HepG2 (cell line): ENCODE results near the gene TPCN2. TPM values are rescaled to one million over a fixed set of nuclear protein-coding genes. Genes with fewer than 3 reads are reported as not detected.
A peak's percentile ranks its signal among the peaks of the same experiment; 100 is the strongest.

Source experiments
- ARID2 ChIP-seq: sonication (generic); formaldehyde crosslinking; IDR thresholded peaks from 2 replicates; pipeline ENCODE4 v1.8.1; 2022; ENCODE audit warnings: mild to moderate bottlenecking, missing genetic modification reagents, borderline replicate concordance
- HOXA3 ChIP-seq: sonication (generic); formaldehyde crosslinking; IDR thresholded peaks from 2 replicates; pipeline ENCODE4 v1.5.0; 2020; ENCODE audit warnings: missing genetic modification reagents
- HOXD1 ChIP-seq: sonication (generic); formaldehyde crosslinking; IDR thresholded peaks from 2 replicates; pipeline ENCODE4 v1.5.0; 2020; ENCODE audit warnings: missing genetic modification reagents
- PHF5A ChIP-seq: IDR thresholded peaks from one replicate; pipeline ENCODE4 v1.6.1; 2018; ENCODE audit warnings: low read depth, missing genetic modification reagents; ENCODE audit not compliant: unreplicated experiment
- RBM39 ChIP-seq: fragments of 200-400 bp; formaldehyde crosslinking; IDR thresholded peaks from one replicate; pipeline ENCODE4 v1.6.1; 2018; ENCODE audit warnings: antibody characterized with exemption, mild to moderate bottlenecking, low read depth, low read length; ENCODE audit not compliant: poor library complexity, severe bottlenecking
- TBX2 ChIP-seq: sonication (generic); formaldehyde crosslinking; IDR thresholded peaks from 2 replicates; pipeline ENCODE4 v1.5.0; 2020; ENCODE audit warnings: missing genetic modification reagents, mild to moderate bottlenecking, borderline replicate concordance
- TOPORS ChIP-seq: sonication (generic); formaldehyde crosslinking; IDR thresholded peaks from 2 replicates; pipeline ENCODE4 v1.8.0; 2023; ENCODE audit warnings: mild to moderate bottlenecking, missing genetic modification reagents
- ZFP90 ChIP-seq: sonication (generic); formaldehyde crosslinking; IDR thresholded peaks from 2 replicates; pipeline ENCODE4 v1.8.0; 2022; ENCODE audit warnings: missing genetic modification reagents, mild to moderate bottlenecking, inconsistent platforms, borderline replicate concordance
- ZNF263 ChIP-seq: sonication (generic); formaldehyde crosslinking; IDR thresholded peaks from 2 replicates; pipeline ENCODE4 v1.4.0; 2020; ENCODE audit warnings: missing genetic modification reagents
- ZNF264 ChIP-seq: sonication (generic); formaldehyde crosslinking; IDR thresholded peaks from 2 replicates; pipeline ENCODE4 v1.4.0; 2020; ENCODE audit warnings: missing genetic modification reagents
- ZNF546 ChIP-seq: sonication (generic); formaldehyde crosslinking; conservative IDR thresholded peaks from 2 replicates; pipeline ENCODE4 v1.8.1; 2023; ENCODE audit warnings: mild to moderate bottlenecking, missing genetic modification reagents
- ZNF547 ChIP-seq: sonication (generic); formaldehyde crosslinking; IDR thresholded peaks from 2 replicates; pipeline ENCODE4 v1.5.1; 2020; ENCODE audit warnings: mild to moderate bottlenecking, missing genetic modification reagents
- ZNF790 ChIP-seq: sonication (generic); formaldehyde crosslinking; IDR thresholded peaks from 2 replicates; pipeline ENCODE4 v1.8.0; 2022; ENCODE audit warnings: missing genetic modification reagents, mild to moderate bottlenecking, borderline replicate concordance
- ZNF83 ChIP-seq: sonication (generic); formaldehyde crosslinking; IDR thresholded peaks from 2 replicates; pipeline ENCODE4 v1.4.0; 2020; ENCODE audit warnings: missing genetic modification reagents, mild to moderate bottlenecking, borderline replicate concordance
- ZSCAN20 ChIP-seq: sonication (generic); formaldehyde crosslinking; IDR thresholded peaks from 2 replicates; pipeline ENCODE4 v1.4.0; 2020; ENCODE audit warnings: missing genetic modification reagents, mild to moderate bottlenecking, borderline replicate concordance
- polyA plus RNA-seq, 8 experiments: library from polyadenylated mRNA; depleted of rRNA in 3 of 8; stranded (reverse) in 7 of 8; unstranded in 1 of 8; fragments of >200 nt; fragmentation: Illumina TruSeq in 4 of 8; extraction: Trizol in 4 of 8; gene quantifications; 2 replicates each; pipeline versions ENCODE4 v1.2.1 to v1.2.3, GENCODE V29; 2011 to 2016; ENCODE audit warnings: low read depth in 4 of 8, missing spikeins in 1 of 8, mixed read lengths in 1 of 8; ENCODE audit not compliant: insufficient read depth in 1 of 8
- total RNA-seq, 5 experiments: library from RNA; depleted of rRNA; stranded (reverse); fragments of >200 nt; fragmentation: Illumina TruSeq; extraction: Trizol; gene quantifications; 2 replicates each; pipeline ENCODE4 v1.2.3, GENCODE V29; 2016; ENCODE audit warnings: low read depth in 1 of 5
- TF ChIP-seq, protein P1 (sequence below), 2 experiments: sonication (generic) in 1 of 2; formaldehyde crosslinking in 1 of 2; IDR thresholded peaks; 2 replicates each; pipeline versions ENCODE4 v1.4.0 to v1.6.1; 2018 to 2020; ENCODE audit warnings: missing genetic modification reagents in 2 of 2, borderline replicate concordance in 1 of 2, low read depth in 1 of 2, mild to moderate bottlenecking in 1 of 2, missing biosample characterization in 1 of 2
- TF ChIP-seq, protein P2 (sequence below): IDR thresholded peaks from 2 replicates; pipeline ENCODE4 v1.6.1; 2012; ENCODE audit warnings: inconsistent platforms
- TF ChIP-seq, protein P3 (sequence below): sonication (generic); formaldehyde crosslinking; IDR thresholded peaks from 2 replicates; pipeline ENCODE4 v1.4.0; 2020; ENCODE audit warnings: missing genetic modification reagents
- TF ChIP-seq, protein P4 (sequence below): sonication (generic); formaldehyde crosslinking; IDR thresholded peaks from 2 replicates; pipeline ENCODE4 v1.4.0; 2020; ENCODE audit warnings: missing genetic modification reagents
- TF ChIP-seq, protein P5 (sequence below): sonication (generic); formaldehyde crosslinking; IDR thresholded peaks from 2 replicates; pipeline ENCODE4 v1.8.1; 2023; ENCODE audit warnings: mild to moderate bottlenecking, missing genetic modification reagents, borderline replicate concordance

Gene TPCN2
- total and polyA plus RNA-seq, 2 of the 13 experiments (the other 11 are each of a cell fraction or from before 2014, with no cell fraction given) = 5.6 to 5.9 TPM

DNA sequence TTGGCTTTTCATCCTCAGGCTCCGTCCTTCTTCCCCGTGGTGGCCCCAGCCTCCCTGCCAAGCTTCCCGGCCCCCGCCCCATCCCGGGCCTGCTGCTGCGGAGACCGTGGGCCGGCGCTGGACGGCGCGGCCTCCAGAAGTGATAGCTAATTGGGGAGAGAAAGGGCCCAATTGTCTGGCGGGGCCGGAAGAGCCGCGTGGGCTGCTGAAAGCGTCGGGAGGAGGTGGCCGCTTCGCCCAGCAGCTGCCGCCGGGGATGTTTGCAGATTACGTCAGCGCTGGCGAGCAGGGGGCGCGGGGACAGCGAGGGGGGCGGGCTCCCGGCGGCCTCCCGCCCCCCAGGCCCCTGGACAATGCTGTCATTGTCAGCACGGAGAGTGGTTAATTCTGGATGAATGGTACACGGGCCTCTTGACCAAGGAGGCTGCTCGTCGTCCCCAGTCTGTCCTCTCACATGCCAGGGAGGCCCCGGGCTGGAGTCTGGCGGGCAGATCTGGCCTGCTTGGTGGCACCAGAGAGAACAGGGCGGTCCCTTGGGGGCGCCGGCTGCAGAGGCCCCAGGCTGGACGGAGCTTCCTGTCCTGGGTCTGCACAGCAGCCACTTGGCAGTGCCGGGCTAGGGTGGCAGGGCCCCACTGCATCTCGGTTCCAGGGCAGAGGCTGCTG lies 108.6 kb downstream of the TPCN2 start (continued):
- TF ChIP-seq, protein P1, sequence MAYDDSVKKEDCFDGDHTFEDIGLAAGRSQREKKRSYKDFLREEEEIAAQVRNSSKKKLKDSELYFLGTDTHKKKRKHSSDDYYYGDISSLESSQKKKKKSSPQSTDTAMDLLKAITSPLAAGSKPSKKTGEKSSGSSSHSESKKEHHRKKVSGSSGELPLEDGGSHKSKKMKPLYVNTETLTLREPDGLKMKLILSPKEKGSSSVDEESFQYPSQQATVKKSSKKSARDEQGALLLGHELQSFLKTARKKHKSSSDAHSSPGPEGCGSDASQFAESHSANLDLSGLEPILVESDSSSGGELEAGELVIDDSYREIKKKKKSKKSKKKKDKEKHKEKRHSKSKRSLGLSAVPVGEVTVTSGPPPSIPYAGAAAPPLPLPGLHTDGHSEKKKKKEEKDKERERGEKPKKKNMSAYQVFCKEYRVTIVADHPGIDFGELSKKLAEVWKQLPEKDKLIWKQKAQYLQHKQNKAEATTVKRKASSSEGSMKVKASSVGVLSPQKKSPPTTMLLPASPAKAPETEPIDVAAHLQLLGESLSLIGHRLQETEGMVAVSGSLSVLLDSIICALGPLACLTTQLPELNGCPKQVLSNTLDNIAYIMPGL (CRISPR knock-in tag; IDR thresholded peaks at IDR 0.05; ENCODE audit: borderline replicate concordance in 1 of 2, low read depth in 1 of 2) = peak in 1 of 2 experiments; percentile 37; a peak in 1 of 4 replicates
- TF ChIP-seq ZNF83 = no peak
- TF ChIP-seq, protein P2, sequence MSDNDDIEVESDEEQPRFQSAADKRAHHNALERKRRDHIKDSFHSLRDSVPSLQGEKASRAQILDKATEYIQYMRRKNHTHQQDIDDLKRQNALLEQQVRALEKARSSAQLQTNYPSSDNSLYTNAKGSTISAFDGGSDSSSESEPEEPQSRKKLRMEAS = peak; percentile 62
- peak; percentile 58; the same call in 1 of the 2 replicates for TF ChIP-seq ZNF546
- peak; percentile 81 for TF ChIP-seq HOXA3 (CRISPR knock-in tag)
- peak; percentile 89; the same call in 1 of the 2 replicates for TF ChIP-seq ARID2 (CRISPR knock-in tag)
- TF ChIP-seq ZNF790 (CRISPR knock-in tag) = no peak
- TF ChIP-seq ZNF264 (CRISPR knock-in tag) = 0 out of 2 replicates have a peak, but pooled peaks have one; percentile 19
- TF ChIP-seq, protein P3, sequence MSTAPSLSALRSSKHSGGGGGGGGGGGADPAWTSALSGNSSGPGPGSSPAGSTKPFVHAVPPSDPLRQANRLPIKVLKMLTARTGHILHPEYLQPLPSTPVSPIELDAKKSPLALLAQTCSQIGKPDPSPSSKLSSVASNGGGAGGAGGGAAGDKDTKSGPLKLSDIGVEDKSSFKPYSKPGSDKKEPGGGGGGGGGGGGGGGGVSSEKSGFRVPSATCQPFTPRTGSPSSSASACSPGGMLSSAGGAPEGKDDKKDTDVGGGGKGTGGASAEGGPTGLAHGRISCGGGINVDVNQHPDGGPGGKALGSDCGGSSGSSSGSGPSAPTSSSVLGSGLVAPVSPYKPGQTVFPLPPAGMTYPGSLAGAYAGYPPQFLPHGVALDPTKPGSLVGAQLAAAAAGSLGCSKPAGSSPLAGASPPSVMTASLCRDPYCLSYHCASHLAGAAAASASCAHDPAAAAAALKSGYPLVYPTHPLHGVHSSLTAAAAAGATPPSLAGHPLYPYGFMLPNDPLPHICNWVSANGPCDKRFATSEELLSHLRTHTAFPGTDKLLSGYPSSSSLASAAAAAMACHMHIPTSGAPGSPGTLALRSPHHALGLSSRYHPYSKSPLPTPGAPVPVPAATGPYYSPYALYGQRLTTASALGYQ (CRISPR knock-in tag) = peak; percentile 68; the same call in 1 of the 2 replicates
- no peak for TF ChIP-seq ZNF547
- TF ChIP-seq, protein P4, sequence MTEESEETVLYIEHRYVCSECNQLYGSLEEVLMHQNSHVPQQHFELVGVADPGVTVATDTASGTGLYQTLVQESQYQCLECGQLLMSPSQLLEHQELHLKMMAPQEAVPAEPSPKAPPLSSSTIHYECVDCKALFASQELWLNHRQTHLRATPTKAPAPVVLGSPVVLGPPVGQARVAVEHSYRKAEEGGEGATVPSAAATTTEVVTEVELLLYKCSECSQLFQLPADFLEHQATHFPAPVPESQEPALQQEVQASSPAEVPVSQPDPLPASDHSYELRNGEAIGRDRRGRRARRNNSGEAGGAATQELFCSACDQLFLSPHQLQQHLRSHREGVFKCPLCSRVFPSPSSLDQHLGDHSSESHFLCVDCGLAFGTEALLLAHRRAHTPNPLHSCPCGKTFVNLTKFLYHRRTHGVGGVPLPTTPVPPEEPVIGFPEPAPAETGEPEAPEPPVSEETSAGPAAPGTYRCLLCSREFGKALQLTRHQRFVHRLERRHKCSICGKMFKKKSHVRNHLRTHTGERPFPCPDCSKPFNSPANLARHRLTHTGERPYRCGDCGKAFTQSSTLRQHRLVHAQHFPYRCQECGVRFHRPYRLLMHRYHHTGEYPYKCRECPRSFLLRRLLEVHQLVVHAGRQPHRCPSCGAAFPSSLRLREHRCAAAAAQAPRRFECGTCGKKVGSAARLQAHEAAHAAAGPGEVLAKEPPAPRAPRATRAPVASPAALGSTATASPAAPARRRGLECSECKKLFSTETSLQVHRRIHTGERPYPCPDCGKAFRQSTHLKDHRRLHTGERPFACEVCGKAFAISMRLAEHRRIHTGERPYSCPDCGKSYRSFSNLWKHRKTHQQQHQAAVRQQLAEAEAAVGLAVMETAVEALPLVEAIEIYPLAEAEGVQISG (CRISPR knock-in tag) = peak; percentile 51
- peak; percentile 67; the same call in 1 of the 2 replicates for TF ChIP-seq ZNF263 (CRISPR knock-in tag)
- TF ChIP-seq ZFP90 (CRISPR knock-in tag) = 0 out of 2 replicates have a peak, but pooled peaks have one; percentile 40
- TF ChIP-seq ZSCAN20 (CRISPR knock-in tag) = 0 out of 2 replicates have a peak, but pooled peaks have one; percentile 8
- TF ChIP-seq, protein P5, sequence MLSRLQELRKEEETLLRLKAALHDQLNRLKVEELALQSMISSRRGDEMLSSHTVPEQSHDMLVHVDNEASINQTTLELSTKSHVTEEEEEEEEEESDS = 0 out of 2 replicates have a peak, but pooled peaks have one; percentile 27
- TF ChIP-seq RBM39 = peak; percentile 93
- TF ChIP-seq PHF5A (CRISPR knock-in tag) = peak; percentile 41
- TF ChIP-seq HOXD1 = 0 out of 2 replicates have a peak, but pooled peaks have one; percentile 40
- peak; percentile 68; the same call in 1 of the 2 replicates for TF ChIP-seq TBX2 (CRISPR knock-in tag)
- TF ChIP-seq TOPORS = peak; percentile 64; the same call in 1 of the 2 replicates
